ENCODE data around the gene FSIP1.

FSIP1 gene

DNA sequence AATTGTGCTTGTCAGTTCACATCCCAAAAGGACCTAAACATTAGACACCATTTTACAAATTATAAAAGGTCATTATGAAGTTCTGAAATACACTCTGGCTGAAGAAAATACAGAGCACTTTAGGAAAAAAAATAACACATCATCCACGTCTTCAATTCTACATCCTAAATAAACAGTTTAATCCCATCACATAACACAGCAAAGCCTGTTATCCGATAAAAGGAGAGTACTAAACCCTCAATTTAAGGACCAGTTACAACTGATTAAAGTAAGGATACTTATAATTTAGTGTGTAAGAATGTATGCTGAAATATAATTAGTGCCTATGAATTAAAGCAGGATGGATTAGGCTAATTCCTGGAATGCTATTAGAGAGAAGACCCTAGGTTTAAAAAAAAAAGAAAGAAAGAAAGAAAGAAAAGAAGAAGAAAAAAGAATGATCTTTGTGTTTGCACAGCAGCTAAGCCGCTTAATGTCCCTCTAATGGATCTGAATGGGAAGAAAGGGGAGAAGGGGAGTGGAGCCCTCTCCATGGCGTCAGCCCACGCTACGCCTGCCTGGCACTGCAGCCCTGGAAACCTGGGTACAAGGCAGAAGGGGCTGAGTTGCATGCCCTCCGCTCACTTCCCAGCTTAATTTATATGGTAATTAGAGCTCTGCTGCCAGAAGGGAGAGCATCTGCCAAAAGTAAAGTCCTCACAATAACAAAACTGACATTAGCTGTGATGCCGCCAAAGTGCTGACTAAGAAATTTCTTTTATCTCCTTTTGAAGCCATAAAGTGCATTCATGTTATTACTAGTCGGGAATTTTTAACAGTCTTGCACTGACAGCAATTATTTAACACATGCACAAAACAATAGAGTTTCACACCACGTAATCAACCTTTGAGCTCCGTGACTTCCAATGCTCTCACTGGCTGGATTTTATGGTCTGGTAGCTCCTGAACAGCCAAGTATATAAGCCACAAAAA, 90.0 kb downstream of the FSIP1 start:
- DNase-seq (ENCODE audit: low read depth), result no peak
- TF ChIP-seq CTCF (IDR thresholded peaks at IDR 0.05; ENCODE audit: low read depth, low read length, missing control alignments), result no peak
- in situ Hi-C loops (cut with HindIII; ENCODE audit: low sequenced_read_pairs), result no loop called here
- no peak overlapping the region for H3K4me3 ChIP-seq (ENCODE audit: low read depth, low read length)

DNA sequence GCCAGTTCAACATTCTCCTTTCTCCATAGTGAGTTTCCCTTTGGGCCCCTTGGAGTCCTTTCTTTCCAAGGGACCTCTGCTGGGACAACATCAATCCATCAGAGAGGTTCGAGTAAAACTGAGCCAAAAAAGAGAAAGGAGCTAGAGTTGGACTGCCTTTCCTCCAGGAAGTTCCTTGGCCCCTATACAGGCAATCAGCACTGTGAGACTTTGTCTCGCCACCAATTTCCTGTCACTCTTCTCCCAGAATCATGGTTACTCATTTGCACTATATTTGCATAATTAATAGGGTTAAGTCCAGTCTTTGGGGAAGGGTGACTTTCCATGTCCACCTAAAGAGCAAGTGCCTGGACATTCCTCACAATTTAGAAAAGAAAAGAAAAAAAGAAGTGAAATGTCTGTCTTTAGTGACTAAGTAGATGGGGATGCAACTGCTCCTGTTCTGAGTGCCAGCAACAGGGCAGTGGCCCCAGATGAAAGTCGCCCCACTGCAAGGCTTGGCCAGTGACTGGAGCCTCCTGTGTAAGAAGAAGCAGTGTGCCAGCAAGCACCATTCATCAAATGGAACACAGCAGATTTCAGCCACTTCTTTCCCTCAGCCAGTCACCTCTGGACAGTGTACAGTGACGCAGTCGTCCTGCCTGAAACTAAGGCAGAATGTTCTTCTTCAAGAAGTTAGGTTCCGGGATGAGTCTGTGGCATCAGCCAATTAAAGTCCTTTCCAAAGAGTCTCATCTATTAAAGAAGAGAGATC, 91.6 kb downstream of the FSIP1 start:
- no peak for DNase-seq (ENCODE audit: low read depth)
- in situ Hi-C loops (cut with HindIII; ENCODE audit: low sequenced_read_pairs), result no loop called here
- TF ChIP-seq CTCF (IDR thresholded peaks at IDR 0.05; ENCODE audit: low read depth, low read length, missing control alignments), result no peak
- H3K4me3 ChIP-seq (ENCODE audit: low read depth, low read length), result no peak overlapping the region

GRCh38 chr15:39687965-39688364, 94.7 kb downstream of the FSIP1 start:
- no peak for DNase-seq (ENCODE audit: low read depth)
- in situ Hi-C loops (cut with HindIII; ENCODE audit: low sequenced_read_pairs), result no loop called here
- H3K4me3 ChIP-seq (ENCODE audit: low read depth, low read length), result no peak overlapping the region
- no peak for TF ChIP-seq CTCF (IDR thresholded peaks at IDR 0.05; ENCODE audit: low read depth, low read length, missing control alignments)

DNA sequence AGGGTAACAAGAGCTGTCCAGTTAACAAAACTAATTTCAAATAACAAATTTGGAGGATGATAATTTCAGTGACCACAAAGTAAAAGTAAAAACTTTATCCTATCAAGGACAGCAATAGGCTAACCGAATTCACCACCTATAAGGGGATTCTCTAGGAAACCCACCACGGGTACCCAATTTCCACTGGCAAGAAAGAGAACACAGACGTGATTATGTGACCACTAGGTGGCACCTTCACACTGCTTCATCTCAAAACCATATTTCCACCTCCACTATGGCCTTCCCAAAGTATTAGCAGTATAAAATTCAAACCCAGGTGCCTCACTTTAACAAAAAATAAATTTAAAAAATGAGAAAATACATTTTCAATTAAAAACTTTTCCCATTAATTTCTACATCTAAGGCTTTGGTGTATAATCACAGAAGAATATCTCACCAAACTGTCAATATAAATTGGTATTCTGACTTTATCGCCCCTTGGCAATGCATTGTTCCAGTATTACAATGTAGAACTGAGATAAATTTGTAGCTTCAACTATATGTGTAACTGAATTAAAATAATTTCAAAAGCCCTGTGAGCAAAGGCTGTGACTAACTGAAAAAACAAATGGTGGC, 96.5 kb downstream of the FSIP1 start:
- no peak overlapping the region for H3K4me3 ChIP-seq (ENCODE audit: low read depth, low read length)
- in situ Hi-C loops (cut with HindIII; ENCODE audit: low sequenced_read_pairs), result no loop called here
- peak; percentile 61 for DNase-seq (ENCODE audit: low read depth)
- TF ChIP-seq CTCF (IDR thresholded peaks at IDR 0.05; ENCODE audit: low read depth, low read length, missing control alignments), result peak; percentile 64

DNA sequence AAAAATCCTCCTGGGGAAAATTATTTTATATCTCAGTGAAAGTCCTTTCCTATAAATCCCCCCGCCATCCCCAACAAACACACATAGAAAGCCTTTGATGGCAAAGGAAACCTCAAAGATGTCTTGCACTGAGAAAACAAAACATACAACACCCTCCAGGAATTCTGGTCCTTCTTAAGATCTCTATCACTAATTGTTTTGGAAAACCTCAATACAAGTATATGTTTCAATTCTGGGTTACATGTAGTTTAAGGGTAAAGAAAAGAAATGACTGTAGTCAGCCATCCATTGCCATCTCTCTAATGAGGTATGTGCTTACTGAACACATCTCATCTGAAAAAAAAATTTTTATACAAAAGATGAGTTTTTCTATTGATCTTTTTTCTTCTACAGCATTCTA, 97.3 kb downstream of the FSIP1 start:
- no peak overlapping the region for H3K4me3 ChIP-seq (ENCODE audit: low read depth, low read length)
- in situ Hi-C loops (cut with HindIII; ENCODE audit: low sequenced_read_pairs), result no loop called here
- DNase-seq (ENCODE audit: low read depth), result no peak
- TF ChIP-seq CTCF (IDR thresholded peaks at IDR 0.05; ENCODE audit: low read depth, low read length, missing control alignments), result no peak

DNA sequence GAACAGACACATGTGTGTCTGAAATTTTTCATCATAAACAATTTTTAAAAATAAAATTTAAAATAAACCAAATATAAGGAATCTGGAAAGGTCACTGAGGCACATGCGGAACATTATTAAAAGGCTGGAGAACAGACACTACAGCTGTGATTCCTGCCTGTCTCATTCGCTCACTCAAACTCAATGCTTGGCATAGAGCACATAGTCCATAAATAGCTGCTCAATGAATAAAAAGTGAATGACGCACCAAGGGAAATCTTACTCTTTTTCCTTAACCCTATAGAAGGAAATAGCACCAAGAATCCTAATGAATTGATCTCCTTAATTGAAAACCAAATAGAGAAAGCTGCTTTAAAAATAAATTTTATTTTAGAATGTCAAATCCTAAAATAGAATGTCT, 98.4 kb downstream of the FSIP1 start:
- TF ChIP-seq CTCF (IDR thresholded peaks at IDR 0.05; ENCODE audit: low read depth, low read length, missing control alignments), result no peak
- no peak overlapping the region for H3K4me3 ChIP-seq (ENCODE audit: low read depth, low read length)
- in situ Hi-C loops (cut with HindIII; ENCODE audit: low sequenced_read_pairs), result no loop called here
- no peak for DNase-seq (ENCODE audit: low read depth)
